ENCODE results near the gene USP6.
"Not testable (repeated sequence)": the region's sequence is repeated elsewhere in the genome, so short reads cannot be mapped to it uniquely, and the experiment has no call there.

USP6 gene

GRCh38 chr17:5191541-5192417 is 75.9 kb downstream of the USP6 start, which contains the start of gene ZNF594:
ZNF594 (minus strand) TSS chr17:5191868; CDS start chr17:5184256, 7,612 bp downstream.
- peak; percentile 99 for DNase-seq (ENCODE audit: low spot score)

- DNase-seq (ENCODE audit: low spot score): peak; percentile 63
Measured at GRCh38 chr17:5194346-5194745, 78.5 kb downstream of the USP6 start.

- DNase-seq (ENCODE audit: low spot score): no peak
Measured at GRCh38 chr17:5198472-5198871, 82.6 kb downstream of the USP6 start.

GRCh38 chr17:5200360-5200759 is 84.5 kb downstream of the USP6 start:
- no peak for DNase-seq (ENCODE audit: low spot score)

GRCh38 chr17:5201011-5201410 is 85.2 kb downstream of the USP6 start:
- DNase-seq (ENCODE audit: low spot score): no peak

- peak; percentile 41 for DNase-seq (ENCODE audit: low spot score)
Measured at GRCh38 chr17:5203178-5203907, 87.5 kb downstream of the USP6 start.

- peak; percentile 53 for DNase-seq (ENCODE audit: low spot score)
Measured at GRCh38 chr17:5203908-5204294, 88.1 kb downstream of the USP6 start.

- DNase-seq (ENCODE audit: low spot score): peak; percentile 23
Measured at GRCh38 chr17:5209396-5209795, 93.6 kb downstream of the USP6 start.

GRCh38 chr17:5210091-5210490 is 94.3 kb downstream of the USP6 start:
- no peak for DNase-seq (ENCODE audit: low spot score)

- DNase-seq (ENCODE audit: low spot score): no peak
Measured at GRCh38 chr17:5210614-5211252, 94.9 kb downstream of the USP6 start.

GRCh38 chr17:5211458-5211857 is 95.6 kb downstream of the USP6 start:
- DNase-seq (ENCODE audit: low spot score): no peak

- not testable (repeated sequence) for DNase-seq (ENCODE audit: low spot score)
Measured at GRCh38 chr17:5217562-5217961, 101.7 kb downstream of the USP6 start.

GRCh38 chr17:5219536-5219935 is 103.7 kb downstream of the USP6 start:
- DNase-seq (ENCODE audit: low spot score): no peak

GRCh38 chr17:5220074-5220473 is 104.2 kb downstream of the USP6 start:
- DNase-seq (ENCODE audit: low spot score): no peak

- not testable (repeated sequence) for DNase-seq (ENCODE audit: low spot score)
Measured at GRCh38 chr17:5221912-5222311, 106.1 kb downstream of the USP6 start.

All from GM03348 (cell line).